ENCODE data around the gene PCSK6. TPM values are rescaled to one million over a fixed set of nuclear protein-coding genes. Genes with fewer than 3 reads are reported as not detected.

Gene PCSK6
- total RNA-seq, 1 donor from 2014 or later: 1.9 TPM

- no peak overlapping the region for H3K27ac Mint-ChIP-seq
- no peaks in the 10 kb centered on the region for H3K9me3 Mint-ChIP-seq
- H3K27me3 Mint-ChIP-seq (ENCODE audit: low read depth): peaks cover 5% of the 10 kb centered on the region
Measured at GRCh38 chr15:101447168-101447533, 42.4 kb downstream of the PCSK6 start.

GRCh38 chr15:101446518-101447167 lies 42.9 kb downstream of the PCSK6 start:
- no peak for DNase-seq (ENCODE audit: low spot score)
- H3K4me1 Mint-ChIP-seq (ENCODE audit: low read depth): peaks cover 8% of the 10 kb centered on the region
- intact Hi-C loops (cut with micrococcal nuclease): no loop called here
- H3K27ac Mint-ChIP-seq: no peak overlapping the region
- no peaks in the 10 kb centered on the region for H3K36me3 Mint-ChIP-seq (ENCODE audit: low read depth)
- no peaks in the 10 kb centered on the region for H3K9me3 Mint-ChIP-seq
- no peak overlapping the region for H3K4me3 Mint-ChIP-seq (ENCODE audit: low read depth)
- H3K27me3 Mint-ChIP-seq (ENCODE audit: low read depth): peaks cover 6% of the 10 kb centered on the region

More at GRCh38 chr15:101447168-101447533, 42.4 kb downstream of the PCSK6 start:
- Mint-ChIP-seq H3K36me3 (ENCODE audit: low read depth) (no peaks in the 10 kb centered on the region), H3K4me1 (ENCODE audit: low read depth) (peaks cover 7% of the 10 kb centered on the region), H3K4me3 (ENCODE audit: low read depth) (no peak overlapping the region)
- intact Hi-C loops (cut with micrococcal nuclease): no loop called here
- no peak for DNase-seq (ENCODE audit: low spot score)

GRCh38 chr15:101445562-101446517 lies 43.7 kb downstream of the PCSK6 start:
- Mint-ChIP-seq H3K36me3 (ENCODE audit: low read depth) (no peaks in the 10 kb centered on the region), H3K27me3 (ENCODE audit: low read depth) (peaks cover 7% of the 10 kb centered on the region), H3K27ac (no peak overlapping the region), H3K4me1 (ENCODE audit: low read depth) (peaks cover 10% of the 10 kb centered on the region), H3K9me3 (no peaks in the 10 kb centered on the region), H3K4me3 (ENCODE audit: low read depth) (no peak overlapping the region)
- no peak for DNase-seq (ENCODE audit: low spot score)
- intact Hi-C loops (cut with micrococcal nuclease): no loop called here

GRCh38 chr15:101444807-101445508 lies 44.5 kb downstream of the PCSK6 start:
- intact Hi-C loops (cut with micrococcal nuclease): no loop called here
- no peak for DNase-seq (ENCODE audit: low spot score)
- H3K9me3 Mint-ChIP-seq: no peaks in the 10 kb centered on the region
- H3K4me1 Mint-ChIP-seq (ENCODE audit: low read depth): peaks cover 10% of the 10 kb centered on the region
- no peaks in the 10 kb centered on the region for H3K36me3 Mint-ChIP-seq (ENCODE audit: low read depth)
- H3K27ac Mint-ChIP-seq: no peak overlapping the region
- peaks cover 7% of the 10 kb centered on the region for H3K27me3 Mint-ChIP-seq (ENCODE audit: low read depth)
- no peak overlapping the region for H3K4me3 Mint-ChIP-seq (ENCODE audit: low read depth)

- Mint-ChIP-seq H3K27me3 (ENCODE audit: low read depth) (peaks cover 8% of the 10 kb centered on the region), H3K4me1 (ENCODE audit: low read depth) (peaks cover 10% of the 10 kb centered on the region), H3K4me3 (ENCODE audit: low read depth) (no peak overlapping the region), H3K36me3 (ENCODE audit: low read depth) (no peaks in the 10 kb centered on the region), H3K9me3 (no peaks in the 10 kb centered on the region), H3K27ac (no peak overlapping the region)
- intact Hi-C loops (cut with micrococcal nuclease): no loop called here
- no peak for DNase-seq (ENCODE audit: low spot score)
Measured at GRCh38 chr15:101444015-101444414, 45.5 kb downstream of the PCSK6 start.

- H3K36me3 Mint-ChIP-seq (ENCODE audit: low read depth): no peaks in the 10 kb centered on the region
- H3K4me3 Mint-ChIP-seq (ENCODE audit: low read depth): no peak overlapping the region
- H3K27ac Mint-ChIP-seq: no peak overlapping the region
- intact Hi-C loops (cut with micrococcal nuclease): no loop called here
- no peaks in the 10 kb centered on the region for H3K9me3 Mint-ChIP-seq
- H3K27me3 Mint-ChIP-seq (ENCODE audit: low read depth): peaks cover 15% of the 10 kb centered on the region
- DNase-seq (ENCODE audit: low spot score): no peak
- H3K4me1 Mint-ChIP-seq (ENCODE audit: low read depth): peaks cover 10% of the 10 kb centered on the region
Measured at GRCh38 chr15:101442272-101442671, 47.2 kb downstream of the PCSK6 start.

GRCh38 chr15:101441696-101442095 lies 47.8 kb downstream of the PCSK6 start:
- peaks cover 10% of the 10 kb centered on the region for H3K4me1 Mint-ChIP-seq (ENCODE audit: low read depth)
- no peak overlapping the region for H3K27ac Mint-ChIP-seq
- no peak overlapping the region for H3K4me3 Mint-ChIP-seq (ENCODE audit: low read depth)
- no peaks in the 10 kb centered on the region for H3K36me3 Mint-ChIP-seq (ENCODE audit: low read depth)
- DNase-seq (ENCODE audit: low spot score): no peak
- intact Hi-C loops (cut with micrococcal nuclease): no loop called here
- peaks cover 15% of the 10 kb centered on the region for H3K27me3 Mint-ChIP-seq (ENCODE audit: low read depth)
- H3K9me3 Mint-ChIP-seq: no peaks in the 10 kb centered on the region

- intact Hi-C loops (cut with micrococcal nuclease): no loop called here
Measured at GRCh38 chr15:101440846-101441590, 48.5 kb downstream of the PCSK6 start.

GRCh38 chr15:101439920-101440319 lies 49.6 kb downstream of the PCSK6 start:
- Mint-ChIP-seq H3K9me3 (no peaks in the 10 kb centered on the region), H3K27ac (no peak overlapping the region), H3K4me1 (ENCODE audit: low read depth) (peaks cover 6% of the 10 kb centered on the region), H3K36me3 (ENCODE audit: low read depth) (no peaks in the 10 kb centered on the region), H3K4me3 (ENCODE audit: low read depth) (no peak overlapping the region), H3K27me3 (ENCODE audit: low read depth) (peaks cover 15% of the 10 kb centered on the region)
- DNase-seq (ENCODE audit: low spot score): no peak
- intact Hi-C loops (cut with micrococcal nuclease): no loop called here

More at GRCh38 chr15:101440846-101441590, 48.5 kb downstream of the PCSK6 start:
- no peaks in the 10 kb centered on the region for H3K36me3 Mint-ChIP-seq (ENCODE audit: low read depth)
- peaks cover 15% of the 10 kb centered on the region for H3K27me3 Mint-ChIP-seq (ENCODE audit: low read depth)
- peaks cover 6% of the 10 kb centered on the region for H3K4me1 Mint-ChIP-seq (ENCODE audit: low read depth)
- no peak overlapping the region for H3K4me3 Mint-ChIP-seq (ENCODE audit: low read depth)
- no peak for DNase-seq (ENCODE audit: low spot score)
- no peak overlapping the region for H3K27ac Mint-ChIP-seq
- no peaks in the 10 kb centered on the region for H3K9me3 Mint-ChIP-seq

- H3K27ac Mint-ChIP-seq: no peak overlapping the region
- H3K4me1 Mint-ChIP-seq (ENCODE audit: low read depth): peaks cover 6% of the 10 kb centered on the region
- no peaks in the 10 kb centered on the region for H3K9me3 Mint-ChIP-seq
- no peaks in the 10 kb centered on the region for H3K36me3 Mint-ChIP-seq (ENCODE audit: low read depth)
- peaks cover 15% of the 10 kb centered on the region for H3K27me3 Mint-ChIP-seq (ENCODE audit: low read depth)
- intact Hi-C loops (cut with micrococcal nuclease): no loop called here
- no peak overlapping the region for H3K4me3 Mint-ChIP-seq (ENCODE audit: low read depth)
- no peak for DNase-seq (ENCODE audit: low spot score)
Measured at GRCh38 chr15:101439285-101439919, 50.1 kb downstream of the PCSK6 start.

GRCh38 chr15:101438482-101439284 lies 50.8 kb downstream of the PCSK6 start:
- peaks cover 6% of the 10 kb centered on the region for H3K4me1 Mint-ChIP-seq (ENCODE audit: low read depth)
- H3K27ac Mint-ChIP-seq: no peak overlapping the region
- H3K27me3 Mint-ChIP-seq (ENCODE audit: low read depth): peaks cover 15% of the 10 kb centered on the region
- H3K36me3 Mint-ChIP-seq (ENCODE audit: low read depth): no peaks in the 10 kb centered on the region
- no peak overlapping the region for H3K4me3 Mint-ChIP-seq (ENCODE audit: low read depth)
- intact Hi-C loops (cut with micrococcal nuclease): no loop called here
- DNase-seq (ENCODE audit: low spot score): no peak
- H3K9me3 Mint-ChIP-seq: no peaks in the 10 kb centered on the region
